Measurements from ENCODE around the gene HAP1. TPM values are rescaled to one million over a fixed set of nuclear protein-coding genes. Genes with fewer than 3 reads are reported as not detected.
A peak's percentile ranks its signal among the peaks of the same experiment; 100 is the strongest.

The HAP1 gene
- total RNA-seq, 2 experiments from 2014 or later: 0.07 to 0.09 TPM

GRCh38 chr17:41737680-41738023, 3.2 kb upstream of the HAP1 start:
- no peak for TF ChIP-seq CTCF (IDR thresholded peaks at IDR 0.05)
- Mint-ChIP-seq H3K4me1 (ENCODE audit: low read depth) (peaks cover 10% of the 10 kb centered on the region), H3K36me3 (ENCODE audit: low read depth) (no peaks in the 10 kb centered on the region), H3K27ac (no peak overlapping the region), H3K27me3 (peaks cover 33% of the 10 kb centered on the region), H3K4me3 (no peak overlapping the region), H3K9me3 (no peaks in the 10 kb centered on the region)
- ATAC-seq (peak; percentile 12), DNase-seq (no peak)
- ChIA-PET CTCF (interaction anchor here (0.6 to 4.7 kb wide), 17 partner anchors 14 to 127 kb away, joined by 3 to 48 read pairs (median 5); partner anchors contain the start of genes JUP, KLHL11, NT5C3B and P3H4), POLR2A (interaction anchor here (0.6 to 1.0 kb wide), 4 partner anchors 44 to 64 kb away, joined by 3 to 4 read pairs (median 3); no protein-coding TSS in a partner anchor)
- intact Hi-C loops (cut with micrococcal nuclease): loop anchor here (2.0 kb wide), 1 partner anchor 63 kb away; no protein-coding TSS in a partner anchor

DNA sequence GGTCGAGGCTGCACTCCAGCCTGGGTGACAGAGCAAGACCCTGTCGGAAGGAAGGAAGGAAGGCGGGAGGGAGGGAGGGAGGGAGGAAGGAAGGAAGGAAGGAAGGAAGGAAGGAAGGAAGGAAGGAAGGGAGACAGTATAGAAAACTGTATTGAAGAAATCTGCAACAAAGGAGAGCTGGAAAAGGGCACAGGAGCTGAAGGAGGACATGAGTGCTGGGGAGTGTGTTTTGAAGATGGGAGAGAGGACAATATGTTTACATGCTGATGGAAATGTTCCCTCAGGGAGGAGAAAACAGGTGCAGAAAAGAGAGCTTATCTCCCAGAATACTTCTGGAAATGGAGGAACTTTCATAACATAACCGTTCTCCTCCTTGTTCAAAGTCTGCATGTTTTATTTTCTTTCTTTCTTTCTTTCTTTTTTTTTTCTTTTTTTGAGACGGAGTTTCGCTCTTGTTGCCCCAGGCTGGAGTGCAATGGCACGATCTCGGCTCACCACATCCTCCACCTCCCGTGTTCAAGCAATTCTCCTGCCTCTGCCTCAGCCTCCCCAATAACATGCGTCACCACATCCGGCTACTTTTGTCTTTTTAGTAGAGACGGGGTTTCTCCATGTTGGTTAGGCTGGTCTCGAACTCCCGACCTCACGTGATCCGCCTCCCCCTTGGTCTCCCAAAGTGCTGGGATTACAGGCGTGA, 2.7 kb upstream of the HAP1 start:
- CTCF ChIA-PET: interaction anchor here (0.6 to 4.7 kb wide), 17 partner anchors 14 to 127 kb away, joined by 3 to 48 read pairs (median 5); partner anchors contain the start of genes JUP, KLHL11, NT5C3B and P3H4
- intact Hi-C loops (cut with micrococcal nuclease): no loop called here
- DNase-seq (peak; percentile 19), ATAC-seq (no peak)
- Mint-ChIP-seq H3K27me3 (peaks cover 39% of the 10 kb centered on the region), H3K4me3 (no peak overlapping the region), H3K9me3 (no peaks in the 10 kb centered on the region), H3K4me1 (ENCODE audit: low read depth) (peaks cover 10% of the 10 kb centered on the region), H3K36me3 (ENCODE audit: low read depth) (no peaks in the 10 kb centered on the region), H3K27ac (no peak overlapping the region)
- POLR2A ChIA-PET: interaction anchor here (1.0 kb wide), 3 partner anchors 45 to 65 kb away, joined by 3 to 4 read pairs (median 3); no protein-coding TSS in a partner anchor
- TF ChIP-seq CTCF (IDR thresholded peaks at IDR 0.05): no peak

DNA sequence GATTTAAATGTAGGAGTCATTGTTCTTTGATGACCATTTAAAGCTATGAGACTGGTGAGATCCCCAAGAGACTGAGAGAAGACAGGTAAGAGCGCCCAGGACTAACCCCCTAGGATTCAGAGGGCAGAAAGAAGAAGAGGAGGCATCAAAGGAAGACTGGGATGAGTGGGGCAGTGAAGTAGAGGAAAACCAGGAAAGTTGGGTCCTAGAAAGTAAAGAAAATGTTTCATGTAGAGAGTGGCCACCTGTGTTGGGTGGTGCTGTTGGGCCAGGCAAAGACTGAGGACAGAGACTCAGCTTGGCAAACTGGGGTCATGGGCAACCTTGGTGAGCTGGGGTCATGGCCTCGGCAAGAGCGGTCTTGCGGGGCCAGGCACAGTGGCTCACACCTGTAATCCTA, 1.3 kb upstream of the HAP1 start:
- intact Hi-C loops (cut with micrococcal nuclease): no loop called here
- ATAC-seq: no peak
- Mint-ChIP-seq H3K4me3 (no peak overlapping the region), H3K27ac (no peak overlapping the region), H3K9me3 (no peaks in the 10 kb centered on the region), H3K36me3 (ENCODE audit: low read depth) (no peaks in the 10 kb centered on the region), H3K4me1 (ENCODE audit: low read depth) (peaks cover 10% of the 10 kb centered on the region), H3K27me3 (peaks cover 44% of the 10 kb centered on the region)
- no peak for TF ChIP-seq CTCF (IDR thresholded peaks at IDR 0.05)
- CTCF ChIA-PET: interaction anchor here (1.2 to 4.7 kb wide), 3 partner anchors 65 to 75 kb away, joined by 3 to 48 read pairs (median 23); partner anchors contain the start of gene P3H4
- POLR2A ChIA-PET: interaction anchor here (1.0 to 1.4 kb wide), 2 partner anchors 27 to 76 kb away, joined by 3 to 4 read pairs; partner anchors contain the start of genes FKBP10 and P3H4
- DNase-seq: no peak

- ATAC-seq (no peak), DNase-seq (no peak)
- intact Hi-C loops (cut with micrococcal nuclease): no loop called here
- Mint-ChIP-seq H3K36me3 (ENCODE audit: low read depth) (no peaks in the 10 kb centered on the region), H3K27ac (no peak overlapping the region), H3K27me3 (peaks cover 44% of the 10 kb centered on the region), H3K4me3 (no peak overlapping the region), H3K4me1 (ENCODE audit: low read depth) (peaks cover 10% of the 10 kb centered on the region), H3K9me3 (no peaks in the 10 kb centered on the region)
- POLR2A ChIA-PET: interaction anchor here (1.4 kb wide), 1 partner anchor 77 kb away, joined by 4 read pairs; the partner anchor contains the start of genes FKBP10 and P3H4
- CTCF ChIA-PET: interaction anchor here (4.1 to 4.7 kb wide), 2 partner anchors 66 to 76 kb away, joined by 23 to 48 read pairs; partner anchors contain the start of gene P3H4
- TF ChIP-seq CTCF (IDR thresholded peaks at IDR 0.05): no peak
These were observed 488 bp upstream of the HAP1 start for GRCh38 chr17:41734949-41735313.
